DND-41 (cell line): ENCODE results near the gene PDE6B.

ENCODE experiments used
- ATAC-seq: fragments of 200-7000 bp; cut with Tn5 transposase; 3 replicates; pipeline ENCODE4 v1.9.1; 2021; ENCODE audit warnings: low read depth; ENCODE audit not compliant: insufficient read depth
- DNase-seq: peaks from one replicate; pipeline ENCODE4 v3.0.0-alpha.2; 2020
- H2AFZ ChIP-seq: 2 replicates; pipeline ENCODE4 v1.6.0; 2012; ENCODE audit warnings: low read depth, low read length
- H3K27ac ChIP-seq: 2 replicates; pipeline ENCODE4 v1.5.1; 2012; ENCODE audit warnings: low read length, inconsistent platforms
- H3K27me3 ChIP-seq: fragments of 200-600 bp; sonication (generic); 2 replicates; pipeline ENCODE4 v1.6.0; 2012; ENCODE audit warnings: low read length, mild to moderate bottlenecking, inconsistent platforms; ENCODE audit not compliant: insufficient read depth, poor library complexity
- H3K36me3 ChIP-seq: 2 replicates; pipeline ENCODE4 v1.5.1; 2012; ENCODE audit warnings: low read length, inconsistent platforms; ENCODE audit not compliant: insufficient read depth
- H3K4me1 ChIP-seq: 2 replicates; pipeline ENCODE4 v1.5.1; 2012; ENCODE audit warnings: mild to moderate bottlenecking, low read length; ENCODE audit not compliant: insufficient read depth
- H3K4me2 ChIP-seq: 2 replicates; pipeline ENCODE4 v1.6.0; 2012; ENCODE audit warnings: mild to moderate bottlenecking, moderate library complexity, low read length, inconsistent platforms; ENCODE audit not compliant: insufficient read depth
- H3K4me3 ChIP-seq, 2 experiments: fragments of 200-600 bp in 1 of 2; shearing (Covaris generic) in 1 of 2; 2 replicates each; pipeline ENCODE4 v1.5.1; 2012 to 2016; ENCODE audit warnings: inconsistent platforms in 2 of 2, low read length in 2 of 2, mild to moderate bottlenecking in 2 of 2, low read depth in 1 of 2, moderate library complexity in 1 of 2
- H3K79me2 ChIP-seq: 2 replicates; pipeline ENCODE4 v1.6.0; 2012; ENCODE audit warnings: low read length, inconsistent platforms; ENCODE audit not compliant: insufficient read depth
- H3K9ac ChIP-seq: 2 replicates; pipeline ENCODE4 v1.6.0; 2012; ENCODE audit warnings: low read depth, mild to moderate bottlenecking, inconsistent platforms, low read length, moderate library complexity
- H3K9me3 ChIP-seq: 2 replicates; pipeline ENCODE4 v1.5.1; 2012; ENCODE audit warnings: low read length, moderate library complexity, mild to moderate bottlenecking, inconsistent platforms; ENCODE audit not compliant: insufficient read depth, severe bottlenecking
- H4K20me1 ChIP-seq: 2 replicates; pipeline ENCODE4 v1.6.0; 2012; ENCODE audit warnings: low read length; ENCODE audit not compliant: insufficient read depth
- CTCF ChIP-seq: IDR thresholded peaks from 2 replicates; pipeline ENCODE4 v1.5.1; 2012; ENCODE audit warnings: borderline replicate concordance, low read length, moderate library complexity, mild to moderate bottlenecking; ENCODE audit not compliant: poor library complexity, severe bottlenecking; ENCODE audit errors: extremely low read depth
- EZH2 ChIP-seq: IDR thresholded peaks from 3 replicates; pipeline ENCODE4 v1.6.1; 2012; ENCODE audit warnings: borderline replicate concordance, low read depth, mild to moderate bottlenecking, moderate library complexity, low read length, inconsistent platforms; ENCODE audit not compliant: severe bottlenecking

The PDE6B gene

GRCh38 chr4:651884-652642 lies 26.7 kb downstream of the PDE6B start:
- no peaks in the 10 kb centered on the region for H4K20me1 ChIP-seq
- no peak overlapping the region for H3K4me3 ChIP-seq
- no peaks in the 10 kb centered on the region for H3K9me3 ChIP-seq
- ATAC-seq (no peak), DNase-seq (no peak)
- no peaks in the 10 kb centered on the region for H3K27me3 ChIP-seq
- H3K9ac ChIP-seq = no peak overlapping the region; the same call in 1 of the 2 replicates
- H3K4me1 ChIP-seq = no peaks in the 10 kb centered on the region
- H3K79me2 ChIP-seq = no peaks in the 10 kb centered on the region
- TF ChIP-seq EZH2 (no peak), CTCF (no peak)
- H3K27ac ChIP-seq = no peak overlapping the region
- no peak overlapping the region for H3K4me2 ChIP-seq
- no peak overlapping the region for H2AFZ ChIP-seq
- no peaks in the 10 kb centered on the region for H3K36me3 ChIP-seq

- H3K36me3 ChIP-seq = no peaks in the 10 kb centered on the region
- TF ChIP-seq EZH2 (no peak), CTCF (no peak)
- H3K9me3 ChIP-seq = no peaks in the 10 kb centered on the region
- H3K4me3 ChIP-seq = no peak overlapping the region
- no peak overlapping the region for H3K27ac ChIP-seq
- H3K79me2 ChIP-seq = no peaks in the 10 kb centered on the region
- no peaks in the 10 kb centered on the region for H3K27me3 ChIP-seq
- no peaks in the 10 kb centered on the region for H4K20me1 ChIP-seq
- H3K4me2 ChIP-seq = no peak overlapping the region
- no peak overlapping the region for H3K9ac ChIP-seq
- no peaks in the 10 kb centered on the region for H3K4me1 ChIP-seq
- no peak overlapping the region for H2AFZ ChIP-seq
- no peak for DNase-seq
- ATAC-seq = no peak
Measured at GRCh38 chr4:653080-653821, 27.9 kb downstream of the PDE6B start.

- TF ChIP-seq CTCF (no peak), EZH2 (no peak)
- Histone ChIP-seq H3K4me1 (no peaks in the 10 kb centered on the region), H3K9ac (no peak overlapping the region), H4K20me1 (peaks cover 2% of the 10 kb centered on the region; the same call in 1 of the 2 replicates), H3K27ac (no peak overlapping the region), H3K9me3 (no peaks in the 10 kb centered on the region), H3K79me2 (no peaks in the 10 kb centered on the region), H3K36me3 (no peaks in the 10 kb centered on the region), H3K4me3 (no peak overlapping the region), H3K27me3 (no peaks in the 10 kb centered on the region), H2AFZ (no peak overlapping the region), H3K4me2 (no peak overlapping the region)
- no peak for DNase-seq
- ATAC-seq = no peak
Measured at GRCh38 chr4:653831-654502, 28.6 kb downstream of the PDE6B start.
